Fibroblast of lung (primary cell): ENCODE measurements around the gene GPR141. TPM values are rescaled to one million over a fixed set of nuclear protein-coding genes. Genes with fewer than 3 reads are reported as not detected.

Source experiments
- DNase-seq, 2 donors: peaks; one replicate each; pipeline versions ENCODE4 v3.0.0 to v3.0.0-alpha.2; 2010; ENCODE audit warnings: low read depth in 2 of 2
- H2AFZ ChIP-seq: 2 replicates; pipeline ENCODE4 v1.5.1; 2012; ENCODE audit warnings: low read length, control low read depth, inconsistent platforms
- H3K27ac ChIP-seq: 2 replicates; pipeline ENCODE4 v1.5.1; 2011; ENCODE audit warnings: low read length, control low read depth; ENCODE audit not compliant: insufficient read depth
- H3K27me3 ChIP-seq: 2 replicates; pipeline ENCODE4 v1.5.1; 2011; ENCODE audit warnings: mild to moderate bottlenecking, low read length; ENCODE audit not compliant: control insufficient read depth, insufficient read depth
- H3K36me3 ChIP-seq: 2 replicates; pipeline ENCODE4 v1.5.1; 2011; ENCODE audit warnings: low read length; ENCODE audit not compliant: control insufficient read depth, insufficient read depth
- H3K4me1 ChIP-seq: 2 replicates; pipeline ENCODE4 v1.5.1; 2011; ENCODE audit warnings: low read length; ENCODE audit not compliant: control insufficient read depth, insufficient read depth; ENCODE audit errors: extremely low read depth
- H3K4me2 ChIP-seq: 2 replicates; pipeline ENCODE4 v1.5.1; 2011; ENCODE audit warnings: low read length, control low read depth; ENCODE audit not compliant: insufficient read depth; ENCODE audit errors: extremely low read depth
- H3K4me3 ChIP-seq, 4 experiments: fragments of 200-600 bp in 1 of 4; sonication (generic) in 1 of 4; replicated peaks in 1 of 4; 2 replicates each; pipeline ENCODE4 v1.5.1; 2011 to 2016; ENCODE audit warnings: low read length in 4 of 4, low read depth in 3 of 4, mild to moderate bottlenecking in 3 of 4, control low read depth in 2 of 4, inconsistent platforms in 1 of 4, mixed read lengths in 1 of 4; ENCODE audit not compliant: insufficient read depth in 1 of 4; ENCODE audit errors: control extremely low read depth in 1 of 4
- H3K79me2 ChIP-seq: 2 replicates; pipeline ENCODE4 v1.5.1; 2012; ENCODE audit warnings: mild to moderate bottlenecking, low read length, inconsistent platforms; ENCODE audit not compliant: control insufficient read depth, insufficient read depth
- H3K9ac ChIP-seq: 2 replicates; pipeline ENCODE4 v1.5.1; 2011; ENCODE audit warnings: mild to moderate bottlenecking, low read length, control low read depth; ENCODE audit not compliant: insufficient read depth
- H3K9me3 ChIP-seq: 2 replicates; pipeline ENCODE4 v1.5.1; 2012; ENCODE audit warnings: low read depth, low read length; ENCODE audit not compliant: control insufficient read depth, insufficient read depth
- H4K20me1 ChIP-seq: 2 replicates; pipeline ENCODE4 v1.5.1; 2011; ENCODE audit warnings: low read length; ENCODE audit not compliant: control insufficient read depth, insufficient read depth; ENCODE audit errors: extremely low read depth
- EZH2 ChIP-seq: IDR thresholded peaks from 2 replicates; pipeline ENCODE4 v1.5.1; 2012; ENCODE audit warnings: low read length, control low read depth, mild to moderate bottlenecking; ENCODE audit errors: missing control alignments
- polyA plus RNA-seq, 2 donors: library from polyadenylated mRNA; depleted of rRNA in 1 of 2; stranded (reverse) in 1 of 2; unstranded in 1 of 2; fragments of >200 nt; gene quantifications; 2 replicates each; pipeline ENCODE4 v1.2.1, GENCODE V29; 2011 to 2012; ENCODE audit warnings: missing spikeins in 1 of 2
- total RNA-seq: library from RNA; depleted of rRNA; stranded (reverse); fragments of >200 nt; gene quantifications from 2 replicates; pipeline ENCODE4 v1.2.1, GENCODE V29; 2014
- TF ChIP-seq, protein P1 (sequence below), 2 donors: IDR thresholded peaks in 1 of 2; conservative IDR thresholded peaks in 1 of 2; 1 replicate in 1 of 2; 2 replicates in 1 of 2; pipeline ENCODE4 v1.5.1; 2011 to 2012; ENCODE audit warnings: low read length in 2 of 2, control low read depth in 1 of 2, inconsistent platforms in 1 of 2, low read depth in 1 of 2, mild to moderate bottlenecking in 1 of 2

The GPR141 gene
- total and polyA plus RNA-seq, 2 donors (not counting 1 experiment from before 2014, with no cell fraction given) = not detected

GRCh38 chr7:37726016-37726415 is 42.5 kb downstream of the GPR141 start:
- Histone ChIP-seq H3K27me3 (no peaks in the 10 kb centered on the region), H3K4me3 (no peak overlapping the region), H3K27ac (no peak overlapping the region), H3K9ac (no peak overlapping the region), H3K79me2 (no peaks in the 10 kb centered on the region), H3K36me3 (no peaks in the 10 kb centered on the region), H3K4me2 (no peak overlapping the region), H4K20me1 (no peaks in the 10 kb centered on the region), H2AFZ (no peak overlapping the region), H3K4me1 (no peaks in the 10 kb centered on the region), H3K9me3 (no peaks in the 10 kb centered on the region)
- no peak for DNase-seq
- TF ChIP-seq, protein P1, sequence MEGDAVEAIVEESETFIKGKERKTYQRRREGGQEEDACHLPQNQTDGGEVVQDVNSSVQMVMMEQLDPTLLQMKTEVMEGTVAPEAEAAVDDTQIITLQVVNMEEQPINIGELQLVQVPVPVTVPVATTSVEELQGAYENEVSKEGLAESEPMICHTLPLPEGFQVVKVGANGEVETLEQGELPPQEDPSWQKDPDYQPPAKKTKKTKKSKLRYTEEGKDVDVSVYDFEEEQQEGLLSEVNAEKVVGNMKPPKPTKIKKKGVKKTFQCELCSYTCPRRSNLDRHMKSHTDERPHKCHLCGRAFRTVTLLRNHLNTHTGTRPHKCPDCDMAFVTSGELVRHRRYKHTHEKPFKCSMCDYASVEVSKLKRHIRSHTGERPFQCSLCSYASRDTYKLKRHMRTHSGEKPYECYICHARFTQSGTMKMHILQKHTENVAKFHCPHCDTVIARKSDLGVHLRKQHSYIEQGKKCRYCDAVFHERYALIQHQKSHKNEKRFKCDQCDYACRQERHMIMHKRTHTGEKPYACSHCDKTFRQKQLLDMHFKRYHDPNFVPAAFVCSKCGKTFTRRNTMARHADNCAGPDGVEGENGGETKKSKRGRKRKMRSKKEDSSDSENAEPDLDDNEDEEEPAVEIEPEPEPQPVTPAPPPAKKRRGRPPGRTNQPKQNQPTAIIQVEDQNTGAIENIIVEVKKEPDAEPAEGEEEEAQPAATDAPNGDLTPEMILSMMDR (conservative IDR thresholded peaks at IDR 0.05 in 1 of 2, IDR thresholded peaks at IDR 0.05 in 1 of 2; ENCODE audit: low read depth in 1 of 2, low read length in 2 of 2) = no peak
- TF ChIP-seq EZH2 = no peak

- H3K4me3 ChIP-seq = no peak overlapping the region
- no peak overlapping the region for H3K27ac ChIP-seq
- no peak overlapping the region for H3K4me2 ChIP-seq
- H2AFZ ChIP-seq = no peak overlapping the region
- no peaks in the 10 kb centered on the region for H3K4me1 ChIP-seq
- H3K79me2 ChIP-seq = no peaks in the 10 kb centered on the region
- no peaks in the 10 kb centered on the region for H3K27me3 ChIP-seq
- no peak for DNase-seq
- H3K9me3 ChIP-seq = no peaks in the 10 kb centered on the region
- TF ChIP-seq EZH2 = no peak
- TF ChIP-seq, protein P1 (conservative IDR thresholded peaks at IDR 0.05 in 1 of 2, IDR thresholded peaks at IDR 0.05 in 1 of 2; ENCODE audit: low read depth in 1 of 2, low read length in 2 of 2) = no peak
- H4K20me1 ChIP-seq = no peaks in the 10 kb centered on the region
- no peaks in the 10 kb centered on the region for H3K36me3 ChIP-seq
- no peak overlapping the region for H3K9ac ChIP-seq
Measured at GRCh38 chr7:37728747-37729146, 45.2 kb downstream of the GPR141 start.

DNA sequence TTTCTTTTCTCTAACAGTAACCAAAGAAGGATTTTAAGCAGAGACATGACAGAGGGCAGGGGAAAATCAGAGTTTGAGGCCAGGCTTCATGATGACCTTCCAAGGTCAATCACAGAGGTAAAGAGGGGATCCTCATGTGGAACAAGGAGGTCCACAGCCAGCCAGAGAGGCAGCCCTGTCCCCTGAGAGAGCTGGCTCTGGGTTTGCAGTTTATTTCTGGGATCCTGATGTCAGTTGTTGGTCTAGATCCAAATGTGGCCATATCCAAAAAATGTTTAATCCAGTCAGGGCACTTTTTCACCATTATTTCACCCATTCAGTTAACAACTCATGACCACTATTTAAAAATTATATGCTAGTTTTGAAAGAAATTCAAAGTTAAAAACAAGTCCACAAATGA is 45.6 kb downstream of the GPR141 start:
- Histone ChIP-seq H2AFZ (no peak overlapping the region), H3K9me3 (no peaks in the 10 kb centered on the region), H3K4me2 (no peak overlapping the region), H3K4me3 (no peak overlapping the region), H4K20me1 (no peaks in the 10 kb centered on the region), H3K9ac (no peak overlapping the region), H3K27ac (no peak overlapping the region), H3K4me1 (no peaks in the 10 kb centered on the region), H3K79me2 (no peaks in the 10 kb centered on the region), H3K27me3 (no peaks in the 10 kb centered on the region), H3K36me3 (no peaks in the 10 kb centered on the region)
- no peak for TF ChIP-seq EZH2
- TF ChIP-seq, protein P1 (conservative IDR thresholded peaks at IDR 0.05 in 1 of 2, IDR thresholded peaks at IDR 0.05 in 1 of 2; ENCODE audit: low read depth in 1 of 2, low read length in 2 of 2) = no peak
- no peak for DNase-seq
